NCI-H146 (cell line): ENCODE measurements around the gene CANX.
"Not testable (repeated sequence)": the region's sequence is repeated elsewhere in the genome, so short reads cannot be mapped to it uniquely, and the experiment has no call there.

Source experiments
- DNase-seq: peaks from one replicate; lab custom pipeline; 2025; lab: John Stamatoyannopoulos, UW

CANX gene, protein sequence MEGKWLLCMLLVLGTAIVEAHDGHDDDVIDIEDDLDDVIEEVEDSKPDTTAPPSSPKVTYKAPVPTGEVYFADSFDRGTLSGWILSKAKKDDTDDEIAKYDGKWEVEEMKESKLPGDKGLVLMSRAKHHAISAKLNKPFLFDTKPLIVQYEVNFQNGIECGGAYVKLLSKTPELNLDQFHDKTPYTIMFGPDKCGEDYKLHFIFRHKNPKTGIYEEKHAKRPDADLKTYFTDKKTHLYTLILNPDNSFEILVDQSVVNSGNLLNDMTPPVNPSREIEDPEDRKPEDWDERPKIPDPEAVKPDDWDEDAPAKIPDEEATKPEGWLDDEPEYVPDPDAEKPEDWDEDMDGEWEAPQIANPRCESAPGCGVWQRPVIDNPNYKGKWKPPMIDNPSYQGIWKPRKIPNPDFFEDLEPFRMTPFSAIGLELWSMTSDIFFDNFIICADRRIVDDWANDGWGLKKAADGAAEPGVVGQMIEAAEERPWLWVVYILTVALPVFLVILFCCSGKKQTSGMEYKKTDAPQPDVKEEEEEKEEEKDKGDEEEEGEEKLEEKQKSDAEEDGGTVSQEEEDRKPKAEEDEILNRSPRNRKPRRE

DNA sequence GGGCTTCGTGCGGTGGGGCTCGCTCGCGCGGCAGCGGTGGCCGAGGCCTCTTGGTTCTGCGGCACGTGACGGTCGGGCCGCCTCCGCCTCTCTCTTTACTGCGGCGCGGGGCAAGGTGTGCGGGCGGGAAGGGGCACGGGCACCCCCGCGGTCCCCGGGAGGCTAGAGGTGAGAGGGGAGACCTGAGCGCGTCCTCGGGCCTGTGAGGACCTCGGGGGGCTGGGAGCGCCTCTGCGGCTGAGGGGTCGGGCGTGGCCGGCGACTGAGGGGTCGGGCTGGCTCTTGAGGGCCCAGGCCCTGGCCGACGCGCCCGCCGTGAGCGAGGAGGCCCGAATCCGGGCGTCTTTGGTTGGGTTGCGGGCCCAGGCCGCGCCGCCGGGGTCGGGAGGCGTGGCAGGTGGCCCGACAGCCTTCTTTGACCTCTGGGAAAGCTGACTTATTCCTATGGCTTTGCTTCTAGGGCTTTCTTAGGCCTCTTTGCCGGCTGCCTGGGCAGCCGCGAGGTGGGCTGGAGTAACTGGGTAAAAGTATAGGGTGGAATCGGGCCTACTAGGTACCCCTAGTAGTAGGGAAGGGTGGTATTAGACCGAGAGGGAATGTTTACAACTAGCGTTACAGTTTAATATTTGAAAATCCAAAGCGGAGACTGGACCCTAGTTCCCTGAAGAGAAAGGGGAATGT is at the start of gene CANX:
Gene CANX (plus strand): TSS at position 33 of the 681 bp plus-strand sequence. CDS start 6,715 bp downstream, outside the sequence.
- no peak for DNase-seq

DNA sequence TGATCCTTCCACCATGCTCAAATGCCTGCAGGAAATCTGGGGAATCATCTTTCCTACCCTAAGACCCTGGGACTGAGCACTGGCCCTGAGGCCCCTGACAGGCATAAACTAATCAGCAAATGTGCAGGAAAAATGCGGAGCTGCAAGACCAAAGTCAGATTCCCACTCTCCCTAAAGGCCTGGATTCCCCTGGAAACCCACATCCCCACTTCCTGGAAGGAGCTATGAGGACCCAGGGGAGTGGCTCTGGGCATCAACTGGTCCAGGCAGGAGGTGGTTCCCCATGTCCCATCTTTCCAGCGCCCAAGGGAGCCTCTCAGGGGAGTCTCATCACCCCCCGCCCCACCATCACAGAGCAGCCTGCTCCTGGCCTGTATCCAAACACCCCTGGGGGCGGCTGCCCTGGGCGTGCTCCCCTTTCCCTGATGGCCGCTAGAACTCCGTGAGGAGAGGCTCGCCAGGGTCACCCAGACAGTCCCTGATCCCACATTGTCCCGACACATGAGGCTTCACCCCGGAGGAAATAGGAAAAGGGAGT is 49.5 kb upstream of the CANX start:
- not testable (repeated sequence) for DNase-seq

DNA sequence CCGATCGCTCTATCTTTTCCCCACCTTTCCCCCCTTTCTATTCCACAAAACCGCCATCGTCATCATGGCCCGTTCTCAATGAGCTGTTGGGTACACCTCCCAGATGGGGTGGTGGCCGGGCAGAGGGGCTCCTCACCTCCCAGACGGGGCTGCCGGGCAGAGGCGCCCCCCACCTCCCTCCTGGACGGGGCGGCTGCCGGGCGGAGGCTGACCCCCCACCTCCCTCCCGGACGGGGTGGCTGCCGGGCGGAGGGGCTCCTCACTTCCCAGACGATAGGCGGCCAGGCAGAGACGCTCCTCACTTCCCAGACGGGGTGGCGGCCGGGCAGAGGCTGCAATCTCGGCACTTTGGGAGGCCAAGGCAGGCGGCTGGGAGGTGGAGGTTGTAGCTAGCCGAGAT is 48.5 kb upstream of the CANX start:
- not testable (repeated sequence) for DNase-seq

DNA sequence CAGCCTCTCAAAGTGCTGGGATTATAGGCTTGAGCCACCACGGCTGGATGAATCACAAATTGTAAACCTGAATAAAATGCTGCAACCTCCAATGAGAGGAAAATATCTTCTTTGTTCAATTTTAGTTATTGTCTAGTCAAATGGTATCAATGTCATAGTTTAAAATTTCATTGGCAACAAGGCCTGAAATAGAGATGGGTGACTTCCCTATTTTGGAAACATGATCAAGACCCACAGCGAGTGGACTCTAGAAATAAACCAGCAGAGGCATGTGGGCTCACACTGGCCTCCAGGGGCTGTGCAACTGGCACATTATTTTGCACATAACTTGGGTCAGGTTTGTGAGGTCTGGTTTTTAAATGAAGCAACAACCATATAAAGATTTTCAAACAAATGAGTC is 45.6 kb upstream of the CANX start:
- not testable (repeated sequence) for DNase-seq

DNA sequence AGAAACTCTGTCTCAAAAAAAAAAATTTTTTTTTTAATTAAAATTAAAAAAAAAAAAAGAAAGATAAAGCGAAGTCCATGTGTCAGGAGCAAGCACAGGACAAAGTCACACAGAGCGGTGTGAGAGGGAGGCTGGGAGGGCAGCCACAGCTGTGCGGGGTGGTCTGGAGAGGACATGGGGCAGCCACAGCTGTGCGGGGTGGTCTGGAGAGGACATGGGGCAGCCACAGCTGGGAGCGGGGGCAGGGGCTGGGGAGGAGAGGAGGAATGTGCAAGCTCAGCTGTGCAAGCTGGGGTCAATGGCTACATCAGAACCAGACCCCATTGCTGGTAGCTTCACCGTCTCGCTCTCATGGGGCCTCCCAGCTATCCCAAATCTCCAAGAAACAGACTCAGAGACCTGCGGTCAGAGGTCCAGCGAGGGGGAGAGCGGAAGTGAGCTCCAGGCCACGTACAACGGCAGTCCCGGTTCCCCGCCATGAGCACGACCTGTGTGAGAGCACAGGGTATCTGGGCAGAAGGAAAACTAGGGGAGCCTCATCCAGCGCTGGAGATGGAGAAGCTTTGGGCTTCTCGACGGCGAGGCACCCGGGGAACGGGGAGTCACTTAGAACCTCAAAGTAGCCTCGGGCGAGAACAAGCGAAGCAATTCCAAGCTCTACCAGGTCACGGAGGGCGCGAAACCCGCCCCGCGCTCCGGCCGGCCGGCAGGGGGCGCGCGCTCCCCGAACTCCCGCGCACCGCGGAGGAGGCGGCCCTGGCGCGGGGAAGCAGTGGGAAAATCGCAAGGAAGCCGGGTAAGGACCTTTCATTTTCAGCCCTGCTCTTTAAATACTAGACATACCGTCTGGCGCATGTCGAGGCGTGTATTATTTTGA is 41.2 kb upstream of the CANX start:
- DNase-seq = not testable (repeated sequence)

DNA sequence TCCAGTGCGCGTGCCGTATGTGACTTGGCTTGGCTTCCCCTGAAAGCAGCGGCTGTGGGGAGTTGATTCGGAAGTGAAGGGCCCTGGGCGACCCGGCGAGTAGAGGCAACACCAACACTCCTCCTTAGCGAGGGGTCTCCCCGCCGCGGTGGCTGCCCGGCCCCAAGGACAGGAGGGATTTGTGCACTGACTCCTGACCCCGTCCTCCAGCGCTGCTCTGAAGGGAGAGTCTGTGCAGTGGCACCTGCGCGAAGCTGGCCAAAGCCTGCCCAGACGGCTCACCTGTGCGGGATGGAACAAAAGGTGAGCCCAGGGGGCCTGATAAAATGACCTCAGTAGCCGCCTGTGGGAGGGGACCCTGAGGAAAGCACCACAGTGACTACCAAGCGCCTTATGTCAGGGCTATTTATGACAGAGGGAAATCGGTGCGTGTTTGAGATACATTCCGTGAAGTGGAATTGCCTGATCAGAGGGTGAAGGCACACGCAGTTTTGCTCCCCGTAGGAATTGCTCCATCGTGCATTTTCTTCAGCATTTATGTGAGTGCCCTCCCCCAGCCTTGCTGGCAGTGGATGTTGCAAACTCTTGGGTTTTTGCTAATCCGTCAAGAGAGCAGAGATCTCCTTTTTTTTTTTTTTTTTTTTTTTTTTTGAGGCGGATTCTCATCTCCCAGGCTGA is 40.4 kb upstream of the CANX start:
- peak; percentile 65 for DNase-seq

DNA sequence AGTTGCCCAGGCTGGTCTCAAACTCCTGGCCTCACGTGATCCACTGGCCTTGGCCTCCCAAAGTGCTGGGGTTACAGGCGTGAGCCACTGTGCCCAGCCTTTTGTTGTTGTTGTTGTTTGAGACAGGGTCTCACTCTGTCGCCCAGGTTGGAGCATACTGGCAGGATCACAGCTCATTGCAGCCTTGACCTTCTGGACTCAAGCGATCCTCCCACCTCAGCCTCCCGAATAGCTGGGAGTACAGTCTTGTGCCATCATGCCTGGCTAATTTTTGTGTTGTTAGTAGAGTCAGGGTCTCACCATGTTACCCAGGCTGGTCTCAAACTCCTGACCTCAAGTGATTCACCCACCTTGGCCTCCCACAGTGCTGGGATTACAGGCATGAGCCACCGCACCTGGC is 37.1 kb upstream of the CANX start:
- not testable (repeated sequence) for DNase-seq

DNA sequence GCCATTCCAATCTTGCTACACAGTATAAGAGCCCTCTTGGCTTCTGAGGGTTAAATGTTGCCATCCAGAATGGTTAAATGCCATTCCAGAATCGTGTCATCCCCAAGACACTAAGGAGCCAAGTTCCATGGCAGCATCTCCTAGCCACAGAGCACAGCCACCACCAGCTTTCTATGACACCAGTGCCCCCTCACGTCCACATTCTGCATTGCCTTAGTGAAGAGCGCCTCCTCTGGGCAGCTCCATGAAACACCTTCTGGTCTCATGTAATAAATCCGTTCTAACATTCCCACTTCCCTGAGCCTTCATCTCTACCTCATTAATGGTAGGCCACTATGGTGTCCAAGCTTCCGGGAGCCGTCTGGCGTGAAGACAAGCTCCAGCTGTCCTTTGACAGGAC is 30.4 kb upstream of the CANX start:
- DNase-seq = peak; percentile 31

DNA sequence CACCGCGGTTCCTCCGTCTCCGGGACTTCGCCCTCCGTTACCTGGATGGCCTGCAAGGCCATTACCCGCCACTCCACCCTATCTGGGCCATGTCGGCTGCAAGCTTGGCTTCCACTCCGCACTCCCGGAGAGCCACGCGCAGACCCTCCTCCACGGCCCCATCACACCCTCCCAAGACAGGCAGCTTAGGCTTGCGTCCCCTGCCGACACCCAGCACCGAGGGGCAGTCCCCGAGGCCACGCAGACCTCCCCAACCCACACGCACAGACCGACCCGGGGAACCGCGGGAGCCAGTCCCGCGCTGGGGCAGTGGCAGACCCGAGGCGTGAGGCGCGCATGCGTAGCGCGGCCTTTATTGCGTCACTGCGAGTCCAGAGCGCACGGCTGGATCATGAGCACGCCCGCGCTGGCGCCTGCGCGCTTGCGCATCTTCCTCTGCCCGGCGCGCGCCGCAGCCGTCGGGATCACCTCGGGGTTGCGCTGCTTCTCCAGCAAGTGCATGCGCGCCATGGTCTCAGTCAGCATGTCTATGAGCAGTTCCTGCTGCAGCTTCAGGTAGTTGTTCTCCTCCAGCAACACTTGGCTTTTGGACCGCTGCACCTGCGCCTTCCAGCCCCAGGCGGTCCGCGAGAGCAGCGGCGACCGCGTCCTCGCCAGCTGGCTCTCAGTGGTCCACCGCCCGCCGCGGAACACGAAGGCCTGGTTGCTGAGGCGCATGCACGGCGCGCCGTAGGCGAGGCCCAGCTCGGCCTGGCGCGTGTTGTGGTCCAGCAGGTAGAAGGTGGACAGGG is 20.3 kb upstream of the CANX start:
- peak; percentile 92 for DNase-seq

DNA sequence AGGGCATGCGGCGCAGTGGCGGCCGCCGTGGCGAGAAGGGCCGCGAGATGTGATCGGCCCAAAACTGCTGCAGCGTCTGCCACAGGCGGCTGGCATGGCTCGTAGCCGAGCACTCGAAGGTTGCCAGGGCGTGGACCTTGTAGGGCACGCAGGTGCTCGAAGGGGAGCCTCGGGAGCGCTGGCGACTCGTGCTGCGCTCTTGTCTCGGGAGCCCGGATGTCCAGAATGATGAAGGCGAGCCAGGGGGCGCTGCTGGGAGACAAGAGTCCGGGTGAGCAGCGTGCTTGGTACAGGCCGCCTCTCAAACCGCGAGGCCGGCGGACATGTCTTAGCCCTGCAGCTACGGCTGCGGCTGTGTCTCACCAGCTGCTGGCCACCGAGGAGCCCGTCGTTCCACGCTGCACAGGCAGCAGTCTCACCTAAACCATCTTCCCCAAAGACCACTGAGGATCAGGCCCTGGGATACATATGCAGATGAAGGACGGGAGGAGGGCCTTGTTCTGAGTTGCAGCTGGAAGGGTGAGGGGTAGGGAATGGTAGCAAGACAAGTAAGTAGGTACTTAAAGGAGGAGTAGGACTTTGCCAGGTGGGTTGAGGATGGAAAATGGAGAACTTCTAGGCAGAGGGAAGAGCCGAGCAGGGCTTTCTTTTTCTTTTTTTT is 19.6 kb upstream of the CANX start:
- DNase-seq = peak; percentile 90

DNA sequence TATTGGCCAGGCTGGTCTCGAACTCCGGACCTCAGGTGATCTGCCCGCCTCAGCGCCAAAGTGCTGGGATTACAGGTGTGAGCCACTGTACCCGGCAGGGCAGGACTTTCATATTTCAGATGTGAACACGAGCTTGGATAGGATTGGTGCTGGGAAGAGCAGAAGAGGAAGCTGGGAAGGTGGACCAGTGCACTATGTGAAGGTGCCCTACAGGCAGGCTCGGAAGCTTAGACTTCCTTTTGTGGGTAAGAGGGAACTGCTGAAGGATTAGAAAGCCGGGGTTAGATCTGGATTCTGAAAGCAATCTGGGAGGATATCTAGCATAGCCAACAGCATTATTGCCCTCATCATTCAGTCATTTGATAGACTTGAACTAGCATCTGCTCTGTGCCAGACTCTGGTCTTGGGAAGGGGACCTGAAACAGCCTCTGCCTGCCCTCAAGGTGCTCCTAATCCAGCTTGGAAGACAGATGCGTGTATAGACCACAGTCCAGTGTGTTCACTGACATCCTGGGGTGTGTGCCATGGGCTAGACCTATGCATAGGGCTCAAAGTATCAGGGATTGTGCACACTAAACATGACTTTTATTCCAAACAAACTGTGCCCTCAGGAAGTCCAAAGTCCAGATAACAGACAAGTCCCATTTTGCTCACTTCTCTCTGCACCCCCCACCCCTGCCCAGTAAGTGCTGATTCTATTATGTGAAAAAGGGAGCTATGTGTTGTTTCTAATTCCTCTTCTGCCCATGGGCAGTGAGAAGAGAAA is 18.6 kb upstream of the CANX start:
- no peak for DNase-seq

DNA sequence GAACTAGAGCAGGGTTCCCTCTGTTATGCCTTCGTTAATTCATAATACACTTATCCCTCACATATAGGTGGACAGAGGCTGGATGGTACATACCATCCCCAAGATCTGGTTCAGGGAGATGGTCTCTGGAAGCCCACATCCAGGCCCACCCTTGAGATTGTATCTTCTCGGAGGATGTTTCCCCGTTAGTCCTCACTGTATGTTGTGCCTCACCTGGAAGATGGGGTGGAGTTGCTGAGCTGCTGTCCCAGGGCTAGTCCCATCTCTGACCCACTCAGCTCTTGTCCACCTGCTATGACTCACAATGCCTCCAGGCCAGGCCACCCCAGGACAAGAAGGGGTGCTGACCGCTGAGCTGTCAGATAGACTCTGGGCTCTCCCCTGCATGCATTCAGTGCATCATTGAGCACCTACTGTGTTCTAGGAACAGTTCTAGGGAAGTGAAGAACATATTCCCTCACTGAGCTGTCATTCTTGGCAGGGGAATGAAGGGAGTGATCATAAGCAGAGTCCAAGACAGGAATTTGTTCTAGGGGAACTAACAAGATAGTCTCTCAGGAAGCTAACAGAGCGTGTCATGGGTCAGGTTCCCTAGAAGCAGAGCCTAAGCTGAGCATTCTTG is 17.9 kb upstream of the CANX start, which contains the start of gene CBY3:
Gene CBY3 (minus strand): TSS at position 255 of the 622 bp plus-strand sequence. CDS start 116 bp downstream, at position 139.
- no peak for DNase-seq

DNA sequence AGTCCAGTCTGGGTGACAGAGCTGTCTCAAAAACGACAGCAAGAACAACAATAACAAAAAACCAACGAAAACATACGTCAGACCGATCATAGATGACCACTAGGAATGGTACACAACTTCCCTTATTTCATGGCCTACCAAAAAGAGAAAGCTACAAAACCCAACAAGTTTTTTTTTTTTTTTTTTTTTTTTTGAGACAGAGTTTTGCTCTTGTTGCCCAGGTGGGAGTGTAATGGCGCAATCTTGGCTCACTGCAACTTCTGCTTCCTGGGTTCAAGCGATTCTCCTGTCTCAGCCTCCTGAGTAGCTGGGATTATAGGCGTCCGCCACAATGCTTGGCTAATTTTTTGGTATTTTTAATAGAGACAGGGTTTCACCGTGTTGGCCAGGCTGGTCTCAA is 9.6 kb upstream of the CANX start:
- DNase-seq = not testable (repeated sequence)

DNA sequence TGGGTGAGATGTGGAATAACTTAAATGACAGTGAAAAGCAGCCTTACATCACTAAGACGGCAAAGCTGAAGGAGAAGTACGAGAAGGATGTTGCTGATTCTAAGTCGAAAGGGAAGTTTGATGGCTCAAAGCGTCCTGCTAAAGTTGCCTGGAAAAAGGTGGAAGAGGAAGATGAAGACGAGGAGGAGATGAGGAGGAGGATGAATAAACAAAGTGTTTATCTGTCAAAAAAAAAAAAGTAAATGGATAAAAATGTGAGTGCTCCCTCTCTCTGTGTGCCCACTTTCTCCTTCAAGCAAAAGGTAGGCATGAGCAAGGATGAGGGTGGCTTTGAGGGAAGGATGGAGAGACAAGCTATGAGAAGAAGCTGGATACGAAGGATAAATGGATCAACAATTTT is 4.2 kb upstream of the CANX start:
- no peak for DNase-seq

DNA sequence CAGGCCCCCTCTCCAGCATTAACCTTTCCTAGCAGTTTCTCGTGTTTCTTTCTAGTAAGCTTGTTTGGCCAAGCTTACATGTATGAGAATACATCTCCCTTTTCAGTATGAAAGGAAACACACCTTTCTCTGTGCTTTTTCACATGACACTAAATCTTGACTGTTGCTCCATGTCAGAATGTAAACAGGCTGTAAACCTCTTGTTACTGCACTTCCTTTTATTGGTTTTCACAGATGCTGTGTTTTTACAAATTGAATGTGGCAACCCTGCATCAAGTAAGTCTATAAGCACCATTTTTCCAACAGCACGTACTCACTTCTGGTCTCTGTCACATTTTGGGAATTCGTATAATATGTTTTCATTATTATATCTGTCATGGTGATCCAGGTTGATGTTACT is 2.2 kb upstream of the CANX start:
- DNase-seq = no peak

DNA sequence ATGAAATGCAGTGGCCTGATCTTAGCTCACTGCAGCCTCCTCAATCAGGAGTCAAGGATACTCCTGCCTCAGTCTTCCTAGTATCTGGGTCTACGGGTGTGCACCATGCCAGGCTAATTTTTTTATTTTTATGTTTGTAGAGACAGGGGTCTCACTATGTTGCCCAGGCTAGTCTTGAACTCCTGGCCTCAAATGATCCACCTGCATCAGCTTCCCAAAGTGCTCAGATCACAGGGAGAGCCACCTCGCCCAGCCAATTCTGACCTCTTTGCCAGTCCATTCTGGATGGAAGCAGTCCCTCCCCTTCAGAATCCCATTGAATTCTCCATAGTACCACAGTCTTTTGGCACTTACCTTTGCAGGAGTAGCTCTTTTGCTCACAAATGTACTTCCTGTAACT is 1.7 kb upstream of the CANX start:
- no peak for DNase-seq

DNA sequence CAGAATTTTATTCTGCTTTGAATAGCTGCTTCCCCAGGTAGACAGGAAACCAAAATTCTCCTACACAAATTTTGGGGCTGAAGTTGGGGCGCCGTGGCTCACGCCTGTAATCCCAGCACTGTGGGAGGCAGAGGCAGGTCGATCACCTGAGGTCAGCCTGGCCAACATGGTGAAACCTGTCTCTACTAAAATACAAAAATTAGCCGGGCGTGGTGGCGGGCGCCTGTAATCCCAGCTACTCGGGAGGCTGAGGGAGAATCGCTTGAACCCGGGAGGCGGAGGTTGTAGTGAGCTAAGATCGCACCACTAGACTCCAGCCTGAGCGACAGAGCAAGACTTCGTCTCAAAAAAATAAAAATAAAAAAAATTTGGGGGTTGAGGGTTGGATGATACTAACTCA is 1.2 kb upstream of the CANX start:
- DNase-seq = not testable (repeated sequence)
